ENCODE results near the gene SINHCAF.

- TF ChIP-seq RXRA (IDR thresholded peaks at IDR 0.05) (no peak), EGR1 (IDR thresholded peaks at IDR 0.05; ENCODE audit: low read depth in 2 of 2) (no peak), GABPA (IDR thresholded peaks at IDR 0.05 in 1 of 2, conservative IDR thresholded peaks at IDR 0.05 in 1 of 2) (no peak)
- TF ChIP-seq, protein P1, sequence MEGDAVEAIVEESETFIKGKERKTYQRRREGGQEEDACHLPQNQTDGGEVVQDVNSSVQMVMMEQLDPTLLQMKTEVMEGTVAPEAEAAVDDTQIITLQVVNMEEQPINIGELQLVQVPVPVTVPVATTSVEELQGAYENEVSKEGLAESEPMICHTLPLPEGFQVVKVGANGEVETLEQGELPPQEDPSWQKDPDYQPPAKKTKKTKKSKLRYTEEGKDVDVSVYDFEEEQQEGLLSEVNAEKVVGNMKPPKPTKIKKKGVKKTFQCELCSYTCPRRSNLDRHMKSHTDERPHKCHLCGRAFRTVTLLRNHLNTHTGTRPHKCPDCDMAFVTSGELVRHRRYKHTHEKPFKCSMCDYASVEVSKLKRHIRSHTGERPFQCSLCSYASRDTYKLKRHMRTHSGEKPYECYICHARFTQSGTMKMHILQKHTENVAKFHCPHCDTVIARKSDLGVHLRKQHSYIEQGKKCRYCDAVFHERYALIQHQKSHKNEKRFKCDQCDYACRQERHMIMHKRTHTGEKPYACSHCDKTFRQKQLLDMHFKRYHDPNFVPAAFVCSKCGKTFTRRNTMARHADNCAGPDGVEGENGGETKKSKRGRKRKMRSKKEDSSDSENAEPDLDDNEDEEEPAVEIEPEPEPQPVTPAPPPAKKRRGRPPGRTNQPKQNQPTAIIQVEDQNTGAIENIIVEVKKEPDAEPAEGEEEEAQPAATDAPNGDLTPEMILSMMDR (IDR thresholded peaks at IDR 0.05; ENCODE audit: low read depth, low read length, missing input control) = no peak
- TF ChIP-seq, protein P2, sequence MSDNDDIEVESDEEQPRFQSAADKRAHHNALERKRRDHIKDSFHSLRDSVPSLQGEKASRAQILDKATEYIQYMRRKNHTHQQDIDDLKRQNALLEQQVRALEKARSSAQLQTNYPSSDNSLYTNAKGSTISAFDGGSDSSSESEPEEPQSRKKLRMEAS (IDR thresholded peaks at IDR 0.05) = no peak
Observed at GRCh38 chr12:31232361-31232965, 93.5 kb downstream of the SINHCAF start.

All from liver (tissue), 3 donors.